HG02840 (cell line): ENCODE measurements around the gene KCNB1.

Experiments used
- ATAC-seq: cut with Tn5 transposase; IDR thresholded peaks from one replicate; pipeline ENCODE4 v1.9.1; 2021; ENCODE audit warnings: mild to moderate bottlenecking, moderate library complexity, moderate number of reproducible peaks; ENCODE audit not compliant: unreplicated experiment, low FRiP score

KCNB1 gene

DNA sequence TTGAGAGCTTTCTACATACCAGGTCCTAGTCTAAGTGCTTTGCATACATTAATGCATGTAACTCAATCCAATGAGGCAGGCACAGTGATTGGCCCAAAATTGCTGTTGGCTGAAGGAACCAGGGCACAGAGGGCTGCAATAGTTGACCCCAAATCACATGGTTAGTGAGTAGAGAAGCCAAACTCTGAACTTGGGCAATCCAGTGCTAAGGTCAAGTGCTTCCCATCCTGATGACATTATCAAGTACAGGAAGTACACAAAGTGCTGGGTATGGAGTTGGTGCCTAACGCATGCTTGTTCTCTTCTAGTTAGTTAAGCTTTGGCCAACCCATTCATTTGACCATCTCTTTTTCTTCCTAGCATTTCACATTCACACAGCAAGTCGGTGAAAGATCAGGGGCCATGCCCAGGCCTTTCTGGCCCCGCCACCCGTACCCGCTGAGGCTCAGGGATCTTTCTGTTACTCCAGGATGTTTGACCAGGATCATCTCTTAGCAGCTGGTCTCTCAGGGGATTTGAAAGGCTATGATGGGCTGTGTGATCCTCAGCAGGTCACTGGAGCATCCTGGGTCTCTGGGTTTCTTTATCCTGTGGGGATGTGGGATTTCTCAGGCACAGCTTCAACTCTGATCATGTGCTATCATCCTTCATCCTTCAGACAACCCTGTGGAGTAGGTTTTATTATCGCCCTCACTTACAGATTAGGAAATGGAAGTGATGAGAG, 7.0 kb downstream of the KCNB1 start:
- ATAC-seq: no peak

DNA sequence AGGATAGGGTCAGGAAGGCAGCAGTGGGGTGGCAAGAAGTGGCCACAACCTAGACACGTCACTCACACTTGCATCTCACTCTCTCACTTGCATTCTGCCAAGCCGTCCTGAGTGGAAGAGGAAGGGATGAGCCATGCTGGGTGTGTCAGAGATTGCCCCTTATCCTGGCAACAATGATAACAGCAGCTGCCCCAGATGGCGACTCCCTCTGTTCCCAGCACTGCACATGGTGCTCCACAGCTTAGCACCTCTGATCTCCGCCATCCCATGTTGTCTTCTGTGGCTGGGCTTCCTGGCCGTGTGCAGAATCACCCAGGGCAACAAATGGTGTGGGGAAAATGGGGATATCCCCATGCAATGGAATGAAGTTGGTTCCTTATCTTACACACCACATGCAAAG, 11.1 kb downstream of the KCNB1 start:
- no peak for ATAC-seq

DNA sequence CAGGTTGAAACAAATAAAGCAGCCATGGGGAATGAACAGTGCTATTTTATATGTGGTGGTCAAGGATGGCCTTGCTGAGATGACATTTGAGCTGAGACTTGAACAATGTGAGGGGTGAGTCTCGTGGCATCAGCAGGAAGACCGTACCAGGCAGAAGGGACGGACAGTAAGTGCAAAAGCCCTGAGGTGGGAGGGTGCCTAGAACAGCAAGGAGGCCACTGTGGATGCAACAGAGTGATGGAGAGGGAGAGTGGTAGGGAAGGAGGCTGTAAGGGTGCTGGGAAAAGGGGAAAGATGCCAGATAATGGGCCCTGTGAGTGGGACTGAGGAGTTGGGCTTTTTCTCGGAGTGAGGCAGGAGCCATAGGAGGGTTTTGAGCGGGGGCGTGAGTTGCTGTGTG, 11.5 kb downstream of the KCNB1 start:
- ATAC-seq: no peak

DNA sequence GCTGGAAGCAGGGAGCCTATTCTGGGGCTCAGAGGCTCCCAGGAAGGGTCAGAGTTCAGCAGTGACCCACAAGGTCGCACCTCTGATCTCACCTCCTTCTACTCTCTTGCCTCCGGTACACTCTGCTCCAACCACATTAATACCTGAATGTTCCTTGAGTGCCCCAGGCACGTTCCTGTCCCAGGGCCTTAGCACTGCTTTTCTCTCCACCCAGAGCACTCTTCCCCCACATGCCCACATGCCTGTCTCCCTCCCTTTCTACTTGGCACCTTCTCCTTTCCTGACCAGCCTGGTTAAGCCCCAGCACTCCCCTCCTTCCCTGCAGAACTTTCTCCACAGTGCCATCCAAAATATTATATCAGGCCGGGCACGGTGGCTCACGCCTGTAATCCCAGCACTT, 13.4 kb downstream of the KCNB1 start:
- no peak for ATAC-seq

DNA sequence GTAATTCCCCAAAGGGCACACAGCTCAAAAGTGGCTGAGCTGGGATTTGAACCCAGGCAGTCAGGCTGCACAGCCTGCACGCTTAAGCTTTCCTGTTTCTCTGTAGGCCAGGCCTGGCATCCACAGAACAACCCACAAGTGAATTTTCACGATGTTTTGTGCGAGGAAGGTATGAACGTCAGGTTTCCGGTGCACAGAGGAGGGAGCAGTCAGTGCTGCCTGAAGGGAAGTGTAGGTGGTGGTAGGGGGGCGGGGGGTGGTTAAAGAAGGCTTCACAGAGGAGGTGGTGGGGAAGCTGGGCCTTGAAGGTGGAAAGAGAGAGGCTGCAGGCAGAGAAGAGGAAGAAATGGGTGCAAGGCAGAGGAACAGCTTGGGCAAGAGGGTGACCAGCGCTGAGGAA, 14.1 kb downstream of the KCNB1 start:
- ATAC-seq: no peak

- no peak for ATAC-seq
Observed at GRCh38 chr20:49466114-49466912, 16.2 kb downstream of the KCNB1 start.

- ATAC-seq: no peak
Observed at GRCh38 chr20:49464556-49464955, 17.9 kb downstream of the KCNB1 start.

DNA sequence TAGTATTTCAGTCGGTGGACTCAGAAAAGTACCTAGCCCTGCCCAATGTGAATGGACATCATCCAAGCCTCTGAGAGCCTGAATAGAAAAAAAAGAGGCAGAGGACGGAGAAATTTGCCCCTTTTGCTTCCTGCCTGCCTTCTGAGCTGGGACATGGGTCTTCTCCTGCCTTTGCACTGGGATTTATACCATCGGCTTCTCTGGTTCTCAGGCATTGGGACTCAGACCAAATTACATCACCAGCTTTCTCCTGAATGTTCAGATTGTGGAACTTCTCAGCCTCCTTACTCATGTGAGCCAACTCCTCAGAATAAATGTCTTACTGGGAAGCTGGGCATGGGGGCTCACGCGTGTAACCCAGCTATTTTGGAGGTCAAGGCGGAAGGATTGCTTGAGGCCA, 19.8 kb downstream of the KCNB1 start:
- ATAC-seq: no peak

GRCh38 chr20:49461894-49462620, 20.4 kb downstream of the KCNB1 start:
- ATAC-seq: no peak

GRCh38 chr20:49460916-49461315, 21.6 kb downstream of the KCNB1 start:
- ATAC-seq: no peak

DNA sequence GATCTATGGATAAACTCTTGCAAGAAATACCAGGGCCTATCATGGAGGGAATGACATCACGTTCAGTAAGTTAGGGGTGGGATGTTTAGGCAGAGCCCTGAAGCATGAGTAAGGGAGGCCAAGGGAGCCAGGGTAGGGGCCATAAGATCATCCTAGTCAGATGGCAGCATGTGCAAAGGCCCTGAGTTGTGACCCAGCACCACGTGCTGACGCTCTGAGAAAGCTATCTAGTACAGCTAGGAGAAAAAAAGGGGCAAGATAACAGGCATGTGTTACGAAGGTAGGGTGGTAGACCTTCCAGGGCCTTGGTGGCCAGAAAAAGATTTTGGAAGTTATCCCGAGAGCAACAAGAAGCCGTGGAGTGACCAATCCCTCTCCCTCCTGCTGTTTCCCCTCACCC, 22.3 kb downstream of the KCNB1 start:
- no peak for ATAC-seq

DNA sequence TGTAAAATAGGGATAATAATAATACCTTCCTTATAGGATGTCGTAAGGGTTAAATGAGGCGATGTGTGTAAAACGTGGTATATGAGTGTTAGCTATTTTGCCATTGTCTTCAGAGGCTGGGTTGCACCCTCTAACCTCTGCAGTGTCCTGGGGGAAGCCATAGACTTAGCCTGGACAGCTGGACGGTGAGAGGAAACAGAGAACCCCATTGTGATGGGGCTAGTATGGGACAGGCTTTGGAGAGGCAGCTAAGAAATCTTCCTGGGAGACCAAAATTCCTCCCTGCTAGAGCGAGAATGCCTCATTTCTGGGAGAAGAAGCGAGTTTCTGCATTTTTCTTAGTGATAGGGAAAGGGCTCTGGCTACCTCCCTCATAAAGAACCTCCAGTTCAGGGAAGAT, 22.8 kb downstream of the KCNB1 start:
- no peak for ATAC-seq

DNA sequence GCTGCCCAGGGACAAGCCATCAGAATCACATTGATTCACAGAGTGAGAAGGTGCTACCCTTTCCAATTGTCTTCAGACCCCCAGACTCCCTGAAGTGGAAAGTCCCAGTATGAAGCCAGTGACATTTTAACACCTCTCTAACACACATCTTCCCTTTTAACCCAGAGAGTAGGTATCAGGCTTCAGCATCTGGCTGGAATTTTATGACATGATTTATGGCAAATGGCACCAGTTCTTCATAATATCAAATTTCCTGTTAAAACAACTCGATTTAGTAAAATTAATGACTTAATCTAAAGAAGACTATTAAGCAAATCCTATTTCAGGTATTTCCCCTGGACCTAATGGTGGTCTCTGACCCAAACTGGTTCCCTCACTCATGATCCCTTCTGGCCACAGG, 25.0 kb downstream of the KCNB1 start:
- ATAC-seq: no peak

DNA sequence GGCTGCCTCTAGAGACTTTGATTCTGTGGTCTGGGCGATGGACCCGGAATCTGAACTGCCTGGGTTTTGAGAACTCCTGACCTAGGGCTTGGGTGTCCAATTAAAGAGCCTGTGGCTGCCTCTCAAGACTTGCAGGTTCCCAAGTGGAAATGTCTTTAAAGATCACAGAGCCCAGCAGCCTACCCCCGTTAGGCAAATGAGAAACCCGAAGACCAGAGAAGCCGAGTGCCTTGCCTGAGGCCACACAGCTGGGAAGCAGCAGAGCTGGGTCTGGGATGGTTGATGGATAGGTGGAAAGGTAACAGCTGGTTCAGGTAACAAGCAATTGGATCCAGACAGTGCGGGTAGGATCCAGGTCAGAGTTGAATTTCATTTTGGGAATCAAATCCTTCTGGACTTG, 25.8 kb downstream of the KCNB1 start:
- ATAC-seq: no peak

DNA sequence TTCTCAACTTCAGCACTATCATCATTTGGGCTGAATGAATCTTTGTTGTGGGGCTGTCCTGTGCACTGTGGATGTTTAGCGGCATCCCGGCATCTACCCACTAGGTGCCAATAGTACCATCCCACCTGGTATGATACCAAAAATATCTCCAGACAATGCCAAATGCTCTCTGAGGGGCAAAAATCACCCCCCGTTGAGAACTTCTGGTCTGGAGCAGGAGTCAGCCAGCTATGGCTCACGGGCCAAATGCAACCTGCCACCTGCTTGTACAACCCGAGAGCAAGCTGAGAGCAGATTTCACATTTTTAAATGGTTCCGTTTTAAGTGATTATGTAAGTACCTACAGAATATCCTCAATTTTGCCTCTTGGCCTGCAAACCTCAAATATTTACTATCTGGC, 26.8 kb downstream of the KCNB1 start:
- no peak for ATAC-seq

DNA sequence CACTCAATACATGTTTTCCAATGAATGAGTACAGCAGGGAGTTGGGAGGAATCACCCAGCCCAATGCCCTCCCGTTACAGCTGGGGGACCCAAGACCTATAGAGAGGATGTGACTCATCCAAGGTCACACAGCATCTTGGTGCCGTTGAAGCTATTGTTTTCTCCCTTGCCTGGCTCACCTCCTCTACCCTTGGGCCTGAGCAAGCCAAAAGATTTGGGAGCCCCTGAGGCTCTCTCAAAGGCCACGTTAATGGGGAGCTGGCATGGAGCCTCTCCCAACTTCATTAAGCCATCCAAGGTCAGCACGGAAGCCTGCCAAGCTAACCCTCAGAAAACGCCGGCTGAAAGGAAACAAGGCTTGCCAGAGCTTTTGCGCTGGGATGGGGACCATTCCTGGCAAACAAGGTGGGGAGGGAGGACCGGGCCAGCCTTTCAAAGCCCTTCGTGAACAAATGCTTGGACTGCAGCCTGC, 30.4 kb downstream of the KCNB1 start:
- ATAC-seq: no peak

- no peak for ATAC-seq
Observed at GRCh38 chr20:49450281-49450721, 32.2 kb downstream of the KCNB1 start.

DNA sequence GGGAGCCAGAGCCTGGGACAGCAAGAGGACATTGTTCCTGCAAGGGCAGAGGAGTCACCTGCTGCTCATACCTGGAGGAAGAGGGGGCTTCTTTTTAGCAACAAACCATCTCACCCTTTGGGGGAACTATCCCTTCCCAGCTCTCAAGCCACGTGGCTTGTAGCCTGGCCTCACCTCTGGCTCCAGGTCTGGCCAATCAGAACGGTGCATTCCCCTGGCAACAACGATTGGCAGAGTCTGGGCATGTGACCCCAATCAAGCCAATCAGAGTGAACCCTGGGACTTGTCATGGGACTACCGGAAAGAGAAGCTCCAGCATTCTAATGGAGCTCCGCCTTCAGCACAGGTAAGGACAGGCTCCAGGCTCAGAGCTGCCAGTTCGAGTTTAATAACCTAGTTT, 33.6 kb downstream of the KCNB1 start:
- ATAC-seq: no peak

- no peak for ATAC-seq
Observed at GRCh38 chr20:49447946-49448809, 34.3 kb downstream of the KCNB1 start.

GRCh38 chr20:49447364-49447763, 35.1 kb downstream of the KCNB1 start:
- ATAC-seq: no peak
